Spleen (tissue), 11 donors: ENCODE data around the gene CD302. TPM values are rescaled to one million over a fixed set of nuclear protein-coding genes. Genes with fewer than 3 reads are reported as not detected.

Source experiments
- DNase-seq: peaks from one replicate; pipeline ENCODE4 v3.0.0-alpha.2; 2020
- H3K27ac ChIP-seq, 8 donors: fragments of 200-600 bp; sonication (generic) in 7 of 8; 1 replicate in 4 of 8; 2 replicates in 4 of 8; pipeline versions ENCODE4 v1.5.0 to v1.8.0; 2016 to 2021; ENCODE audit warnings: inconsistent platforms in 4 of 8, mild to moderate bottlenecking in 4 of 8, moderate library complexity in 1 of 8
- H3K27me3 ChIP-seq, 7 donors: fragments of 200-600 bp; sonication (generic) in 6 of 7; replicated peaks in 1 of 7; 1 replicate in 4 of 7; 2 replicates in 3 of 7; pipeline versions ENCODE4 v1.5.0 to v1.8.0; 2016 to 2021; ENCODE audit warnings: inconsistent platforms in 3 of 7, mild to moderate bottlenecking in 1 of 7
- H3K36me3 ChIP-seq, 6 donors: fragments of 200-600 bp; sonication (generic) in 5 of 6; 1 replicate in 4 of 6; 2 replicates in 2 of 6; pipeline versions ENCODE4 v1.5.0 to v1.8.0; 2016 to 2021; ENCODE audit warnings: inconsistent platforms in 2 of 6
- H3K4me1 ChIP-seq, 6 donors: fragments of 200-600 bp; sonication (generic) in 5 of 6; 1 replicate in 3 of 6; 2 replicates in 3 of 6; pipeline versions ENCODE4 v1.5.0 to v1.8.0; 2016 to 2021; ENCODE audit warnings: inconsistent platforms in 3 of 6
- H3K4me3 ChIP-seq, 8 donors: fragments of 200-600 bp; sonication (generic) in 7 of 8; 1 replicate in 4 of 8; 2 replicates in 4 of 8; pipeline versions ENCODE4 v1.5.0 to v1.8.0; 2016 to 2021; ENCODE audit warnings: inconsistent platforms in 4 of 8, mild to moderate bottlenecking in 4 of 8, moderate library complexity in 2 of 8
- H3K9me3 ChIP-seq, 8 donors: fragments of 200-600 bp; sonication (generic) in 7 of 8; 1 replicate in 4 of 8; 2 replicates in 4 of 8; pipeline versions ENCODE4 v1.5.0 to v1.8.0; 2016 to 2021; ENCODE audit warnings: inconsistent platforms in 4 of 8
- POLR2A ChIP-seq, 3 donors: fragments of 450-650 bp; IDR thresholded peaks; one replicate each; pipeline ENCODE4 v1.5.1; 2017; ENCODE audit warnings: antibody characterized with exemption in 3 of 3, mild to moderate bottlenecking in 1 of 3
- POLR2AphosphoS5 ChIP-seq, 3 donors: sonication (generic); formaldehyde crosslinking; IDR thresholded peaks; one replicate each; pipeline ENCODE4 v1.5.1; 2017; ENCODE audit warnings: antibody characterized with exemption in 3 of 3
- WGBS, 5 donors: extraction: QIAGEN DNeasy Blood & Tissue Kit in 3 of 5; methylation state at CpG; one replicate each; pipeline versions ENCODE4 v1.1.5 to v1.1.7; 2013 to 2018; 5-methylcytosine and 5-hydroxymethylcytosine counted together
- intact Hi-C: fragments of 100-400 bp; cut with DNase I; formaldehyde crosslinking; loops from one replicate; pipeline ENCODE4 v1.15.0; 2023; ENCODE audit warnings: low total_unique reads
- polyA plus RNA-seq, 3 donors: library from polyadenylated mRNA; stranded (reverse); fragments of 200-250 nt; gene quantifications; one replicate each; pipeline ENCODE4 v1.2.1, GENCODE V29; 2013
- total RNA-seq, 7 donors: library from RNA; depleted of rRNA in 3 of 7; stranded (reverse); fragments of >200 nt in 3 of 7; fragmentation: NEBNext Ultra II Directional in 4 of 7; extraction: Animal tissue kit (Norgen Biotek cat#: 25700) in 4 of 7; gene quantifications; one replicate each; pipeline versions ENCODE4 v1.1.0 to v1.2.1, GENCODE V29; 2016 to 2021
- TF ChIP-seq, protein P1 (sequence below), 11 experiments: fragments of 200-600 bp in 7 of 11; fragments of 450-650 bp in 4 of 11; sonication (generic) in 4 of 11; IDR thresholded peaks in 8 of 11; conservative IDR thresholded peaks in 3 of 11; 1 replicate in 7 of 11; 2 replicates in 4 of 11; pipeline versions ENCODE4 v1.4.0 to v1.8.0; 2016 to 2021; ENCODE audit warnings: antibody characterized with exemption in 11 of 11, inconsistent platforms in 4 of 11, mild to moderate bottlenecking in 1 of 11
- donor health status: healthy with polysubstance abuse.
- donor health status: DM: no; HTN: no; CAD: no; lungs with moderate emphysema.
- donor health status: DM: no; HTN: no; CAD: no.
- donor health status: Bipolar disorder and iron deficiency.
- donor health status: healthy.
- donor health status: DM: no; HTN: no; CAD: no.
- donor health status: DM: yes; HTN: yes; CAD: no.

CD302 gene
- total and polyA plus RNA-seq, 10 donors, result 8.6 to 103 (median 46.0) TPM

DNA sequence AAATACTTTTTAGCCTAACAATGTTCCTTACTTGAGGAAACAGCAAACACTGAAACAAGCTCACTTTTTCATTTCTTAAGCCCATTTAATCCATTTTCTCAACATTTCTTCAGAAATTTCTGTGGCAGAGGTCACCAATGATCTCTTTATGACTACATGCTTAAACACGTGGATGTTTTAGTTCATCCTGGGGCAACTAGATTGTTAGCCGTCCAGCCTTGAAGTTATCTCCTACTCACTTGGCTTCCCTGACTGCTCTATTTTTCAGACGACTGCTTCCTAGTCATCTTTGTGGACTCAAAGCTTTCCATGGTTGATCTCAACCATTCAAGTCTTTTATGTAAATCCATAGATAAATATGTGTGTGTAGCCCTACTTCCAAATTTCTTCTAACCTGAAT lies 24.1 kb downstream of the CD302 start:
- no peaks in the 10 kb centered on the region for H3K27me3 ChIP-seq
- no peak overlapping the region for H3K4me3 ChIP-seq
- TF ChIP-seq, protein P1, sequence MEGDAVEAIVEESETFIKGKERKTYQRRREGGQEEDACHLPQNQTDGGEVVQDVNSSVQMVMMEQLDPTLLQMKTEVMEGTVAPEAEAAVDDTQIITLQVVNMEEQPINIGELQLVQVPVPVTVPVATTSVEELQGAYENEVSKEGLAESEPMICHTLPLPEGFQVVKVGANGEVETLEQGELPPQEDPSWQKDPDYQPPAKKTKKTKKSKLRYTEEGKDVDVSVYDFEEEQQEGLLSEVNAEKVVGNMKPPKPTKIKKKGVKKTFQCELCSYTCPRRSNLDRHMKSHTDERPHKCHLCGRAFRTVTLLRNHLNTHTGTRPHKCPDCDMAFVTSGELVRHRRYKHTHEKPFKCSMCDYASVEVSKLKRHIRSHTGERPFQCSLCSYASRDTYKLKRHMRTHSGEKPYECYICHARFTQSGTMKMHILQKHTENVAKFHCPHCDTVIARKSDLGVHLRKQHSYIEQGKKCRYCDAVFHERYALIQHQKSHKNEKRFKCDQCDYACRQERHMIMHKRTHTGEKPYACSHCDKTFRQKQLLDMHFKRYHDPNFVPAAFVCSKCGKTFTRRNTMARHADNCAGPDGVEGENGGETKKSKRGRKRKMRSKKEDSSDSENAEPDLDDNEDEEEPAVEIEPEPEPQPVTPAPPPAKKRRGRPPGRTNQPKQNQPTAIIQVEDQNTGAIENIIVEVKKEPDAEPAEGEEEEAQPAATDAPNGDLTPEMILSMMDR (IDR thresholded peaks at IDR 0.05 in 8 of 11, conservative IDR thresholded peaks at IDR 0.05 in 3 of 11), result no peak
- TF ChIP-seq POLR2A (IDR thresholded peaks at IDR 0.05), result no peak
- no peak for TF ChIP-seq POLR2AphosphoS5 (IDR thresholded peaks at IDR 0.05)
- H3K27ac ChIP-seq, result peak overlapping the region in 2 of 8 donors; percentile 15 to 25
- no peaks in the 10 kb centered on the region for H3K4me1 ChIP-seq
- WGBS, 5 donors, result 62 to 84% (median 77%) methylated on average over 3 of the region's 3 CpGs
- intact Hi-C loops, result no loop called here
- peaks cover 0 to 87% (median 5%) of the 10 kb centered on the region in 6 donors for H3K36me3 ChIP-seq
- no peak for DNase-seq
- no peaks in the 10 kb centered on the region for H3K9me3 ChIP-seq

DNA sequence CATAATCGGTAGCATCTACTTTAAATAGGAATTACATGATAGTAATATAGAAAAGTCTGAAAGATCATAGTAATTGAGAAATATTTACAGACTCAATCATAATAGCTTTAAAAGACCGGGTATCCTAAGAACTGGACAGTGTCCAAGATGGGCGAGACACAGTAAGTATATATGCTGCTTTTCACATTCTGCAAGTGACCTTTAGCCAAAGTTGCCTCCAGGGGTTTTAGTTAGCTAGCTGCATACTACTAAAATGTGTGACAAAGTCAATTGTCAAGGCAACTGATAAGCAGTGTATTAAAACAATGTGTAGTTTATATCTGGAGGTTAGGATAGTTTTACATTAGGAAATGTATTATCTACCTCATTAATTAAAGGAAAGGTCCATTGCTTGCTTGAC lies 24.6 kb downstream of the CD302 start:
- Histone ChIP-seq H3K27ac (peak overlapping the region in 2 of 8 donors; percentile 15 to 25), H3K4me3 (no peak overlapping the region), H3K9me3 (no peaks in the 10 kb centered on the region), H3K27me3 (no peaks in the 10 kb centered on the region), H3K36me3 (peaks cover 0 to 91% (median 5%) of the 10 kb centered on the region in 6 donors), H3K4me1 (no peaks in the 10 kb centered on the region)
- TF ChIP-seq POLR2A (IDR thresholded peaks at IDR 0.05), result no peak
- TF ChIP-seq, protein P1 (IDR thresholded peaks at IDR 0.05 in 8 of 11, conservative IDR thresholded peaks at IDR 0.05 in 3 of 11), result no peak
- TF ChIP-seq POLR2AphosphoS5 (IDR thresholded peaks at IDR 0.05), result no peak
- WGBS, 5 donors, result 70 to 83% (median 78%) methylated on average over 3 of the region's 3 CpGs
- intact Hi-C loops, result no loop called here
- no peak for DNase-seq

DNA sequence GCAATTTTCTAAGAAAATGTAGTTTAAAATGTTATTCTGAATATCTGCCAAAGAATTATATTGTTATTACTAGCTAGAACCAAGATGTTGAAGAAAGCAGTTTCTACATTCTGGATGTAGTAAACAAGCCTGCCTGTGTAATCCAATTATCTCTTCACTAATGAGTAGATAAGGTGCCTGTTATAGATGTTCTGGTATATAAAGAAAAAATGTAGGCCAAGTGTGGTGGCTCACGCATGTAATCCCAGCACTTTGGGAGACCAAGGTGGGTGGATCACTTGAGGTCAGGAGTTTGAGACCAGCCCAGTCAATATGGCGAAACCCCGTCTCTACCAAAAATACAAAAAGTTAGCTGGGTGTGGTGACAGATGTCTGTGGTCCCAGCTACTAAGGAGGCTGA lies 28.9 kb downstream of the CD302 start:
- H3K36me3 ChIP-seq, result peaks cover 0 to 99% (median 28%) of the 10 kb centered on the region in 6 donors
- no peak overlapping the region for H3K4me3 ChIP-seq
- TF ChIP-seq, protein P1 (IDR thresholded peaks at IDR 0.05 in 8 of 11, conservative IDR thresholded peaks at IDR 0.05 in 3 of 11), result no peak
- TF ChIP-seq POLR2A (IDR thresholded peaks at IDR 0.05), result no peak
- peak in 1 of 3 donors; percentile 19 for TF ChIP-seq POLR2AphosphoS5 (IDR thresholded peaks at IDR 0.05)
- no peaks in the 10 kb centered on the region for H3K4me1 ChIP-seq
- 95 to 100% (median 98%) methylated on average over 3 of the region's 3 CpGs for WGBS, 5 donors
- no peak overlapping the region for H3K27ac ChIP-seq
- no peaks in the 10 kb centered on the region for H3K27me3 ChIP-seq
- DNase-seq, result no peak
- H3K9me3 ChIP-seq, result no peaks in the 10 kb centered on the region
- intact Hi-C loops, result no loop called here

- Histone ChIP-seq H3K4me1 (peaks cover 0 to 6% (median 1%) of the 10 kb centered on the region in 6 donors), H3K27me3 (no peaks in the 10 kb centered on the region), H3K36me3 (peaks cover 0 to 99% (median 63%) of the 10 kb centered on the region in 6 donors), H3K4me3 (no peak overlapping the region), H3K9me3 (no peaks in the 10 kb centered on the region), H3K27ac (no peak overlapping the region)
- 50 to 78% (median 65%) methylated on average over 1 of the region's 1 CpG for WGBS, 5 donors
- intact Hi-C loops, result no loop called here
- TF ChIP-seq, protein P1 (IDR thresholded peaks at IDR 0.05 in 8 of 11, conservative IDR thresholded peaks at IDR 0.05 in 3 of 11), result no peak
- no peak for TF ChIP-seq POLR2A (IDR thresholded peaks at IDR 0.05)
- no peak for TF ChIP-seq POLR2AphosphoS5 (IDR thresholded peaks at IDR 0.05)
- no peak for DNase-seq
Observed at GRCh38 chr2:159762075-159762474, 35.9 kb downstream of the CD302 start.
